HCT116 (cell line): Measurements from ENCODE around the gene MTFP1. TPM values are rescaled to one million over a fixed set of nuclear protein-coding genes. Genes with fewer than 3 reads are reported as not detected.

ENCODE experiments used
- ATAC-seq: fragments of 200-7000 bp; cut with Tn5 transposase; 2 replicates; pipeline ENCODE4 v1.9.1; 2020; ENCODE audit warnings: mild to moderate bottlenecking, moderate library complexity
- Bru-seq: library from RNA; stranded (reverse); fragments of 400-500 nt; gene quantifications from one replicate; lab custom pipeline; 2021; lab: Mats Ljungman, UMichigan
- BruChase-seq, 2 experiments: library from RNA; stranded (reverse); fragments of 400-500 nt; gene quantifications; one replicate each; lab custom pipeline; 2021; lab: Mats Ljungman, UMichigan
- BruUV-seq: library from RNA; stranded (reverse); fragments of 400-500 nt; replicated peaks from 2 replicates; lab custom pipeline; 2021; lab: Mats Ljungman, UMichigan
- CTCF ChIA-PET: fragments of 300-600 bp; sonication (Branson Sonifier 250); formaldehyde crosslinking; loops from one replicate; lab custom pipeline; 2021; ENCODE audit warnings: antibody characterized with exemption; lab: Charles Lee
- POLR2A ChIA-PET: fragments of 300-600, 350-600 bp; sonication (Branson Sonifier 250); formaldehyde crosslinking; loops from one replicate; lab custom pipeline; 2021; ENCODE audit warnings: antibody characterized with exemption; lab: Charles Lee
- RAD21 ChIA-PET, 2 experiments: fragments of 300-600 bp; sonication (Branson Sonifier 250); formaldehyde crosslinking; loops; one replicate each; lab custom pipeline; 2023; ENCODE audit warnings: low total read pairs in 2 of 2; ENCODE audit not compliant: uncharacterized antibody in 2 of 2, unreplicated experiment in 2 of 2, low non-redundant PET in 1 of 2; lab: Charles Lee
- DNase-seq: peaks from one replicate; pipeline ENCODE4 v3.0.0-alpha.2; 2010; ENCODE audit warnings: low read depth, low spot score
- H2AFZ ChIP-seq: fragments of 200-600 bp; shearing (Covaris generic), sonication (generic); 2 replicates; pipeline ENCODE4 v1.6.1; 2017; ENCODE audit warnings: low read depth, mixed run types, mixed read lengths, antibody characterized with exemption, low read length; ENCODE audit not compliant: poor library complexity, severe bottlenecking
- H3K27ac ChIP-seq: 2 replicates; pipeline ENCODE4 v1.5.1; 2012; ENCODE audit warnings: low read depth, low read length
- H3K27me3 ChIP-seq: fragments of 200-600 bp; sonication (generic); 2 replicates; pipeline ENCODE4 v1.6.1; 2016; ENCODE audit warnings: mixed run types, low read length, mixed read lengths; ENCODE audit not compliant: insufficient read depth
- H3K36me3 ChIP-seq, 2 experiments: fragments of 200-500 bp in 1 of 2; fragments of 200-600 bp in 1 of 2; sonication (Bioruptor generic) in 1 of 2; sonication (generic) in 1 of 2; 2 replicates each; pipeline versions ENCODE4 v1.5.1 to v1.6.1; 2014 to 2016; ENCODE audit warnings: low read length in 2 of 2, inconsistent platforms in 1 of 2, mixed read lengths in 1 of 2, mixed run types in 1 of 2; ENCODE audit not compliant: insufficient read depth in 2 of 2, control insufficient read depth in 1 of 2
- H3K4me1 ChIP-seq, 2 experiments: fragments of 200-600 bp in 1 of 2; sonication (generic) in 1 of 2; 2 replicates each; pipeline versions ENCODE4 v1.5.1 to v1.6.1; 2012 to 2017; ENCODE audit warnings: low read length in 2 of 2, inconsistent platforms in 1 of 2, mild to moderate bottlenecking in 1 of 2, mixed read lengths in 1 of 2, mixed run types in 1 of 2, moderate library complexity in 1 of 2; ENCODE audit not compliant: insufficient read depth in 2 of 2, control insufficient read depth in 1 of 2
- H3K4me2 ChIP-seq: fragments of 200-600 bp; sonication (generic); 2 replicates; pipeline ENCODE4 v1.6.1; 2017; ENCODE audit warnings: mixed run types, low read length, mixed read lengths
- H3K4me3 ChIP-seq, 2 experiments: fragments of 200-600 bp in 1 of 2; sonication (generic) in 1 of 2; replicated peaks in 1 of 2; 2 replicates each; pipeline ENCODE4 v1.5.1; 2011 to 2016; ENCODE audit warnings: low read length in 2 of 2, control low read depth in 1 of 2, low read depth in 1 of 2, mild to moderate bottlenecking in 1 of 2, mixed read lengths in 1 of 2, mixed run types in 1 of 2
- H3K79me2 ChIP-seq: fragments of 200-600 bp; sonication (generic); 2 replicates; pipeline ENCODE4 v1.6.1; 2017; ENCODE audit warnings: mild to moderate bottlenecking, mixed run types, low read length, moderate library complexity, mixed read lengths; ENCODE audit not compliant: insufficient read depth
- H3K9ac ChIP-seq: fragments of 200-600 bp; sonication (generic); 2 replicates; pipeline ENCODE4 v1.6.1; 2016; ENCODE audit warnings: low read length, mixed read lengths
- H3K9me2 ChIP-seq: fragments of 200-600 bp; sonication (generic), shearing (Covaris generic); 2 replicates; pipeline ENCODE4 v1.6.1; 2017; ENCODE audit warnings: mixed run types, mild to moderate bottlenecking, moderate library complexity; ENCODE audit not compliant: insufficient read depth
- H3K9me3 ChIP-seq, 2 experiments: fragments of 200-500 bp in 1 of 2; fragments of 200-600 bp in 1 of 2; sonication (Bioruptor generic) in 1 of 2; sonication (generic) in 1 of 2; 2 replicates each; pipeline ENCODE4 v1.6.1; 2014 to 2017; ENCODE audit warnings: low read length in 2 of 2, mixed read lengths in 2 of 2, inconsistent platforms in 1 of 2, low read depth in 1 of 2, mild to moderate bottlenecking in 1 of 2, mixed run types in 1 of 2, moderate library complexity in 1 of 2; ENCODE audit not compliant: control insufficient read depth in 1 of 2, insufficient read depth in 1 of 2
- H4K20me1 ChIP-seq: fragments of 200-600 bp; sonication (generic), shearing (Covaris generic); 2 replicates; pipeline ENCODE4 v1.6.1; 2017; ENCODE audit warnings: mixed run types, mild to moderate bottlenecking, moderate library complexity; ENCODE audit not compliant: insufficient read depth
- ATF3 ChIP-seq: IDR thresholded peaks from 2 replicates; pipeline ENCODE4 v1.6.1; 2012
- CEBPB ChIP-seq: IDR thresholded peaks from 2 replicates; pipeline ENCODE4 v1.6.1; 2012; ENCODE audit warnings: low read depth
- EGR1 ChIP-seq: IDR thresholded peaks from 2 replicates; pipeline ENCODE4 v1.6.1; 2012; ENCODE audit warnings: low read depth
- ELF1 ChIP-seq: IDR thresholded peaks from 2 replicates; pipeline ENCODE4 v1.6.1; 2012; ENCODE audit warnings: low read depth, borderline replicate concordance
- EZH2 ChIP-seq: fragments of 200-600 bp; sonication (generic); IDR thresholded peaks from 2 replicates; pipeline ENCODE4 v1.6.1; 2017; ENCODE audit warnings: antibody characterized with exemption, mixed run types
- EZH2phosphoT487 ChIP-seq: fragments of 200-600 bp; IDR thresholded peaks from 2 replicates; pipeline ENCODE4 v1.6.1; 2018; ENCODE audit warnings: antibody characterized with exemption, borderline replicate concordance
- FOSL1 ChIP-seq: IDR thresholded peaks from 2 replicates; pipeline ENCODE4 v1.6.1; 2012; ENCODE audit warnings: low read depth
- JUND ChIP-seq: IDR thresholded peaks from 2 replicates; pipeline ENCODE4 v1.6.1; 2012
- MAX ChIP-seq: IDR thresholded peaks from 2 replicates; pipeline ENCODE4 v1.6.1; 2012
- POLR2A ChIP-seq: IDR thresholded peaks from 2 replicates; pipeline ENCODE4 v1.7.0; 2011; ENCODE audit warnings: borderline replicate concordance; ENCODE audit not compliant: insufficient read depth, insufficient read length; ENCODE audit errors: extremely low read depth
- POLR2AphosphoS5 ChIP-seq: IDR thresholded peaks from 2 replicates; pipeline ENCODE4 v1.6.1; 2011; ENCODE audit warnings: mild to moderate bottlenecking, low read depth, low read length, moderate library complexity
- RAD21 ChIP-seq: IDR thresholded peaks from 2 replicates; pipeline ENCODE4 v1.6.1; 2012; ENCODE audit warnings: low read depth, mild to moderate bottlenecking
- SIN3A ChIP-seq: IDR thresholded peaks from 2 replicates; pipeline ENCODE4 v1.6.1; 2012; ENCODE audit warnings: low read depth
- SP1 ChIP-seq: IDR thresholded peaks from 2 replicates; pipeline ENCODE4 v1.6.1; 2012; ENCODE audit warnings: low read depth
- SRF ChIP-seq: IDR thresholded peaks from 2 replicates; pipeline ENCODE4 v1.6.1; 2012; ENCODE audit warnings: low read depth
- TCF7L2 ChIP-seq: IDR thresholded peaks from 2 replicates; pipeline ENCODE4 v1.7.0; 2011; ENCODE audit warnings: borderline replicate concordance, inconsistent platforms; ENCODE audit not compliant: insufficient read depth, insufficient read length; ENCODE audit errors: extremely low read depth
- ZBTB33 ChIP-seq: IDR thresholded peaks from 2 replicates; pipeline ENCODE4 v1.6.1; 2011; ENCODE audit warnings: mild to moderate bottlenecking, low read length, moderate library complexity; ENCODE audit not compliant: insufficient replicate concordance; ENCODE audit errors: extremely low read depth
- ZFX ChIP-seq: fragments of 450-650 bp; IDR thresholded peaks from 2 replicates; pipeline ENCODE4 v1.6.1; 2017
- ZNF274 ChIP-seq: fragments of 200-500 bp; sonication (Bioruptor generic); IDR thresholded peaks from 2 replicates; pipeline ENCODE4 v1.6.1; 2014; ENCODE audit warnings: mild to moderate bottlenecking, low read depth, low read length, inconsistent platforms
- intact Hi-C: fragments of 100-400 bp; cut with micrococcal nuclease; formaldehyde crosslinking; loops from 2 replicates; pipeline ENCODE4 v1.10.0; 2022
- long read RNA-seq: library from polyadenylated mRNA; unstranded; transcript quantifications from one replicate; pipeline ENCODE4 v2.0.0, GENCODE V29; 2021; ENCODE audit not compliant: unreplicated experiment
- polyA plus RNA-seq: library from polyadenylated mRNA; unstranded; fragments of >200 nt; gene quantifications from 2 replicates; pipeline ENCODE4 v1.2.1, GENCODE V29; 2012; ENCODE audit warnings: missing spikeins
- total RNA-seq: library from RNA; stranded (reverse); gene quantifications from one replicate; pipeline ENCODE4 v1.2.1, GENCODE V29; 2021; ENCODE audit not compliant: unreplicated experiment
- TF ChIP-seq, protein P1 (sequence below), 3 experiments: fragments of 200-600 bp in 1 of 3; sonication (generic) in 1 of 3; IDR thresholded peaks in 2 of 3; conservative IDR thresholded peaks in 1 of 3; 2 replicates each; pipeline ENCODE4 v1.5.1; 2012 to 2017; ENCODE audit warnings: low read depth in 2 of 3, low read length in 2 of 3, antibody characterized with exemption in 1 of 3, borderline replicate concordance in 1 of 3, control low read depth in 1 of 3, mild to moderate bottlenecking in 1 of 3, mixed read lengths in 1 of 3, mixed run types in 1 of 3, moderate library complexity in 1 of 3; ENCODE audit not compliant: insufficient read depth in 1 of 3

Gene MTFP1, protein sequence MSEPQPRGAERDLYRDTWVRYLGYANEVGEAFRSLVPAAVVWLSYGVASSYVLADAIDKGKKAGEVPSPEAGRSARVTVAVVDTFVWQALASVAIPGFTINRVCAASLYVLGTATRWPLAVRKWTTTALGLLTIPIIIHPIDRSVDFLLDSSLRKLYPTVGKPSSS
- 36.1 TPM for total RNA-seq
- polyA plus RNA-seq: 49.2 and 55.4 TPM in 2 replicates
- percentile 64 among the genes with signal in this experiment for Bru-seq, nascent RNA
- BruChase-seq, experiment 1, labeled RNA remaining after a 6-hour chase: percentile 60 among the genes with signal in this experiment
- BruChase-seq, experiment 2, labeled RNA remaining after a 2-hour chase: percentile 80 among the genes with signal in this experiment
- long read RNA-seq, transcript MTFP1-203 (4 exons, 912 nt): minor isoform, 6 of 59 reads
- long read RNA-seq, transcript MTFP1-201 (4 exons, 1,370 nt): major isoform, 34 of 59 reads
- long read RNA-seq, partial matches to known transcripts: 15 of 59 reads
- long read RNA-seq, other reads (novel, unspliced or antisense): 2 of 59 reads

DNA sequence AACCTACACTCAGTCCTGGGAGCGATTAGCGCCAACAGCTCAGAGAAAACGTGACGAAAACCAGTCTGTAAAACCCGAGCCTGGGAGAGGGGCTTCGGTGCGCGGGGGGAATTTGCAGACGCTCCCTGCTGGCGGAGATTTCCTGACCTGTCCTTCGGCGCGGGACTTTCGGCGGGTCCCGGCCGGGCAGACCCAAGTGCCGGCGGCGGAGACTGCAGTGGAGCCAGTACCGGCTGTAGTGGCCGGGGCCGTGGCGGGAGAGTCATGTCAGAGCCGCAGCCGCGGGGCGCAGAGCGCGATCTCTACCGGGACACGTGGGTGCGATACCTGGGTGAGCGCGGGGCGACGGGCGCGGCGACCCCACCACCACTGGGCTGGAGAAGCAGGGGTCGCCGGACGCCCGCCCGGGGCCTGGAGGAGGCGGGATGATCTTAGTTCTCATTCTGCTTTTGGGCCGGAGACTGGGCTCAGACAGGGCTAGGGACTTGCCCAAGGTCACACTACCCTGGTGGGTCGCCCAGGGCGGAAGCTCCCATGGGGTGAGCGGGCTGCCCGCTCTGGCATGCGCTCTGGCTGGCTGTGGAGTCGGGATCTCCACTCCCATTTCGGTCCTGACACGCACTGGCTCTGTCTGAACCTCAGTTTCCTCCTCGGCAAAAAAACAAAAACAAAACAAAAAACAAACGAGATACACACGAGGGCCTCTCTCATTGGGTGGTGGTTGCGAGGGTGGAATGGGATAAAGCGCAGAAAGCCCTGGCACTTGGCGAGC is at the start of gene MTFP1:
Gene MTFP1, plus strand, starts transcription at position 153 of the 772 bp plus-strand sequence. Its CDS starts 112 bp downstream, at position 265.
- intact Hi-C loops: loop anchor here (1.0 to 10.0 kb wide), 3 partner anchors 35 to 659 kb away; partner anchors contain the start of genes CASTOR1 and SMTN
- DNase-seq (no peak), ATAC-seq (peak; percentile 9; the same call in 1 of the 2 replicates)
- Histone ChIP-seq H3K4me3 (peak within 1 kb of the TSS; percentile 82), H3K36me3 (peaks cover 2 to 15% of the 10 kb centered on the region in 2 experiments; a peak in 2 of 4 replicates), H3K79me2 (peaks cover 22% of the 10 kb centered on the region; the same call in 1 of the 2 replicates), H3K4me2 (peak within 1 kb of the TSS; percentile 93), H3K9ac (peak within 1 kb of the TSS; percentile 96), H4K20me1 (no peaks in the 10 kb centered on the region), H2AFZ (peak within 1 kb of the TSS; percentile 50), H3K27me3 (no peaks in the 10 kb centered on the region), H3K9me3 (no peaks in the 10 kb centered on the region), H3K4me1 (peaks cover 27 to 59% of the 10 kb centered on the region in 2 experiments), H3K27ac (peak within 1 kb of the TSS; percentile 98), H3K9me2 (no peaks in the 10 kb centered on the region)
- BruUV-seq: TSS peak; percentile 28
- RAD21 ChIA-PET: interaction anchor here in 1 of 2 experiments (1.6 kb wide), 1 partner anchor 138 kb away, joined by 3 read pairs; no protein-coding TSS in a partner anchor
- POLR2A ChIA-PET: interaction anchor here (0.9 to 4.6 kb wide), 8 partner anchors 12 to 138 kb away, joined by 3 to 40 read pairs (median 4); partner anchors contain the start of gene SEC14L2
- CTCF ChIA-PET: interaction anchor here (0.6 to 2.7 kb wide), 12 partner anchors 9 to 138 kb away, joined by 3 to 12 read pairs (median 4); partner anchors contain the start of gene RNF215
- TF ChIP-seq ATF3 (no peak), MAX (no peak), POLR2AphosphoS5 (peak; percentile 68), SIN3A (no peak), EZH2 (no peak), RAD21 (no peak), TCF7L2 (no peak), EZH2phosphoT487 (no peak), FOSL1 (no peak), SP1 (no peak), ZNF274 (no peak), ZFX (peak; percentile 61; the same call in 1 of the 2 replicates), ZBTB33 (no peak), EGR1 (no peak), ELF1 (no peak), SRF (no peak), POLR2A (peak; percentile 36), CEBPB (no peak), JUND (no peak)
- TF ChIP-seq, protein P1, sequence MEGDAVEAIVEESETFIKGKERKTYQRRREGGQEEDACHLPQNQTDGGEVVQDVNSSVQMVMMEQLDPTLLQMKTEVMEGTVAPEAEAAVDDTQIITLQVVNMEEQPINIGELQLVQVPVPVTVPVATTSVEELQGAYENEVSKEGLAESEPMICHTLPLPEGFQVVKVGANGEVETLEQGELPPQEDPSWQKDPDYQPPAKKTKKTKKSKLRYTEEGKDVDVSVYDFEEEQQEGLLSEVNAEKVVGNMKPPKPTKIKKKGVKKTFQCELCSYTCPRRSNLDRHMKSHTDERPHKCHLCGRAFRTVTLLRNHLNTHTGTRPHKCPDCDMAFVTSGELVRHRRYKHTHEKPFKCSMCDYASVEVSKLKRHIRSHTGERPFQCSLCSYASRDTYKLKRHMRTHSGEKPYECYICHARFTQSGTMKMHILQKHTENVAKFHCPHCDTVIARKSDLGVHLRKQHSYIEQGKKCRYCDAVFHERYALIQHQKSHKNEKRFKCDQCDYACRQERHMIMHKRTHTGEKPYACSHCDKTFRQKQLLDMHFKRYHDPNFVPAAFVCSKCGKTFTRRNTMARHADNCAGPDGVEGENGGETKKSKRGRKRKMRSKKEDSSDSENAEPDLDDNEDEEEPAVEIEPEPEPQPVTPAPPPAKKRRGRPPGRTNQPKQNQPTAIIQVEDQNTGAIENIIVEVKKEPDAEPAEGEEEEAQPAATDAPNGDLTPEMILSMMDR (IDR thresholded peaks at IDR 0.05 in 2 of 3, conservative IDR thresholded peaks at IDR 0.05 in 1 of 3; ENCODE audit: borderline replicate concordance in 1 of 3, insufficient read depth in 1 of 3, low read depth in 2 of 3, low read length in 2 of 3): no peak
